MCF 10A (cell line): ENCODE results near the gene SFPQ. TPM values are rescaled to one million over a fixed set of nuclear protein-coding genes. Genes with fewer than 3 reads are reported as not detected.
"Not testable (repeated sequence)": the region's sequence is repeated elsewhere in the genome, so short reads cannot be mapped to it uniquely, and the experiment has no call there.

Experiments
- BruUV-seq: library from RNA; stranded (reverse); fragments of 400-500 nt; replicated peaks from 2 replicates; lab custom pipeline; 2021; lab: Mats Ljungman, UMichigan
- CTCF ChIA-PET: fragments of 300-600 bp; sonication (Branson Sonifier 250); formaldehyde crosslinking; extraction: SDS; loops from one replicate; lab custom pipeline; 2021; ENCODE audit warnings: antibody characterized with exemption, inconsistent platforms; lab: Yijun Ruan, JAX
- POLR2A ChIA-PET: fragments of 300-600, 350-650 bp; sonication (Branson Sonifier 250); formaldehyde crosslinking; extraction: SDS; loops from one replicate; lab custom pipeline; 2020; ENCODE audit warnings: antibody characterized with exemption, inconsistent platforms; lab: Yijun Ruan, JAX
- DNase-seq: peaks from one replicate; pipeline ENCODE4 v3.0.0-alpha.2; 2018; ENCODE audit not compliant: unreplicated experiment
- H3K27ac Mint-ChIP-seq: one replicate; pipeline ENCODE4 v1.8.0; 2022; ENCODE audit warnings: mild to moderate bottlenecking, low read depth, mixed read lengths; ENCODE audit not compliant: unreplicated experiment
- H3K27me3 Mint-ChIP-seq: one replicate; pipeline ENCODE4 v1.8.0; 2022; ENCODE audit warnings: mixed read lengths; ENCODE audit not compliant: insufficient read depth, unreplicated experiment
- H3K36me3 Mint-ChIP-seq: one replicate; pipeline ENCODE4 v1.8.0; 2022; ENCODE audit warnings: mild to moderate bottlenecking, moderate library complexity, mixed read lengths; ENCODE audit not compliant: insufficient read depth, unreplicated experiment
- H3K4me1 Mint-ChIP-seq: one replicate; pipeline ENCODE4 v1.8.0; 2022; ENCODE audit warnings: mixed read lengths; ENCODE audit not compliant: insufficient read depth, unreplicated experiment
- H3K4me3 Mint-ChIP-seq: one replicate; pipeline ENCODE4 v1.8.0; 2022; ENCODE audit warnings: mild to moderate bottlenecking, moderate library complexity, mixed read lengths; ENCODE audit not compliant: unreplicated experiment
- H3K9me3 Mint-ChIP-seq: one replicate; pipeline ENCODE4 v1.8.0; 2022; ENCODE audit warnings: mixed read lengths; ENCODE audit not compliant: unreplicated experiment
- intact Hi-C: fragments of 100-400 bp; cut with micrococcal nuclease; formaldehyde crosslinking; loops from 2 replicates; pipeline ENCODE4 v1.14.1; 2022
- total RNA-seq: library from RNA; stranded (reverse); gene quantifications from 2 replicates; pipeline ENCODE4 v1.2.3, GENCODE V29; 2022
- TF ChIP-seq, protein P1 (sequence below): fragments of 200-600 bp; IDR thresholded peaks from one replicate; pipeline ENCODE4 v1.8.0; 2022; ENCODE audit warnings: antibody characterized with exemption, mild to moderate bottlenecking; ENCODE audit not compliant: unreplicated experiment

SFPQ gene
- total RNA-seq, 1 experiment from 2014 or later, result 314 TPM

DNA sequence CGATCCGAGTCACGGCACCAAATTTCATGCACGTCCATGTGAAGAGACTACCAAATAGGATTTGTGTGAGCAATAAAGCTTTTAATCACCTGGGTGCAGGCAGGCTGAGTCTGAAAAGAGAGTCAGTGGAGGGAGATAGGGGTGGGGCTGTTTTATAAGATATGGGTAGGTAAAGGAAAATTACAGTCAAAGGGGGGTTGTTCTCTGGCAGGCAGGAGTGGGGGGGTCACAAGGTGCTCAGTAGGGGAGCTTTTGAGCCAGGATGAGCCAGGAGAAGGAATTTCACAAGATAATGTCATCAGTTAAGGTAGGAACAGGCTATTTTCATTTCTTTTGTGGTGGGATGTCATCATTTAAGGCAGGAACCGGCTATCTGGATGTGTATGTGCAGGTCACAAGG is 55.4 kb downstream of the SFPQ start:
- intact Hi-C loops, result not testable (repeated sequence)
- H3K27me3 Mint-ChIP-seq, result peaks cover 16% of the 10 kb centered on the region
- CTCF ChIA-PET, result interaction anchor here (0.6 kb wide), 2 partner anchors 15 to 333 kb away, joined by 3 read pairs; no protein-coding TSS in a partner anchor

DNA sequence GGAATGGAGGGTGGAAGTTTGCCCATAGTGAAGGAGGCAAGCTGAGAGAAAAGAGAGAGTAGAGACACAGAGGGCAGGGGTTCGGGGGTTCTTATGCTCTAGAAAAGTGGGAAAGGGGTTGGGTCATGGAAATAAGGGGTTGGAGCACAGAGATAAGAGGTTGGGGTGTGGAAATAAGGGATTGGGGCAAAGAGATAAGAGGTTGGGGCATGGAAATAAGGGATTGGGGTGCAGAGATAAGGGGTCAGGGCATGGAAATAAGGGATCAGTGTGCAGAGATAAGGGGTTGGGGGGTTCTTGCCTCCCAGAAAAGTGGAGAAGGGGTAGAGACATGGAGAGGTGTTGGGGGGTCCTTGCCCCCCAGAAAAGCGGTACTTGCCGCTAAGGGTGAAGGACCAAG is 56.2 kb downstream of the SFPQ start:
- intact Hi-C loops, result no loop called here
- ChIA-PET POLR2A (no interaction called here), CTCF (no interaction called here)
- no peak overlapping the region for H3K4me3 Mint-ChIP-seq
- TF ChIP-seq, protein P1, sequence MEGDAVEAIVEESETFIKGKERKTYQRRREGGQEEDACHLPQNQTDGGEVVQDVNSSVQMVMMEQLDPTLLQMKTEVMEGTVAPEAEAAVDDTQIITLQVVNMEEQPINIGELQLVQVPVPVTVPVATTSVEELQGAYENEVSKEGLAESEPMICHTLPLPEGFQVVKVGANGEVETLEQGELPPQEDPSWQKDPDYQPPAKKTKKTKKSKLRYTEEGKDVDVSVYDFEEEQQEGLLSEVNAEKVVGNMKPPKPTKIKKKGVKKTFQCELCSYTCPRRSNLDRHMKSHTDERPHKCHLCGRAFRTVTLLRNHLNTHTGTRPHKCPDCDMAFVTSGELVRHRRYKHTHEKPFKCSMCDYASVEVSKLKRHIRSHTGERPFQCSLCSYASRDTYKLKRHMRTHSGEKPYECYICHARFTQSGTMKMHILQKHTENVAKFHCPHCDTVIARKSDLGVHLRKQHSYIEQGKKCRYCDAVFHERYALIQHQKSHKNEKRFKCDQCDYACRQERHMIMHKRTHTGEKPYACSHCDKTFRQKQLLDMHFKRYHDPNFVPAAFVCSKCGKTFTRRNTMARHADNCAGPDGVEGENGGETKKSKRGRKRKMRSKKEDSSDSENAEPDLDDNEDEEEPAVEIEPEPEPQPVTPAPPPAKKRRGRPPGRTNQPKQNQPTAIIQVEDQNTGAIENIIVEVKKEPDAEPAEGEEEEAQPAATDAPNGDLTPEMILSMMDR, result no peak
- DNase-seq, result no peak
- no peaks in the 10 kb centered on the region for H3K9me3 Mint-ChIP-seq
- peaks cover 16% of the 10 kb centered on the region for H3K27me3 Mint-ChIP-seq
- BruUV-seq, result no TSS peak
- H3K27ac Mint-ChIP-seq, result no peak overlapping the region
- H3K36me3 Mint-ChIP-seq, result no peaks in the 10 kb centered on the region
- no peaks in the 10 kb centered on the region for H3K4me1 Mint-ChIP-seq

More for the DNA sequence above, 55.4 kb downstream of the SFPQ start:
- H3K27ac Mint-ChIP-seq, H3K4me3 Mint-ChIP-seq, H3K4me1 Mint-ChIP-seq, H3K36me3 Mint-ChIP-seq, H3K9me3 Mint-ChIP-seq, DNase-seq, POLR2A ChIA-PET, BruUV-seq: not testable (repeated sequence)

Other genes starting within 250 kb of the SFPQ start
- gene TMEM35B, start 207.8 kb downstream of the SFPQ start, total RNA-seq, result 18.7 and 21.9 TPM in 2 replicates
- 21.6 and 25.7 TPM in 2 replicates for gene ZMYM6, start 161.2 kb downstream of the SFPQ start, total RNA-seq
- gene ZMYM1, start 113.8 kb downstream of the SFPQ start, total RNA-seq, result 19.2 and 21.2 TPM in 2 replicates
- gene ZMYM4, start 75.6 kb upstream of the SFPQ start, total RNA-seq, result 62.0 and 70.1 TPM in 2 replicates